Endometrium (tissue), 2 donors: ENCODE results near the gene APOL2.
"Not testable (repeated sequence)": the region's sequence is repeated elsewhere in the genome, so short reads cannot be mapped to it uniquely, and the experiment has no call there.

Source experiments
- FAIRE-seq: peaks from 2 replicates; lab custom pipeline; 2012; peaks lifted over from hg19 to GRCh38; lab: Jason Lieb, UNC
- donor health status: control.
- donor health status: control.

Gene APOL2

DNA sequence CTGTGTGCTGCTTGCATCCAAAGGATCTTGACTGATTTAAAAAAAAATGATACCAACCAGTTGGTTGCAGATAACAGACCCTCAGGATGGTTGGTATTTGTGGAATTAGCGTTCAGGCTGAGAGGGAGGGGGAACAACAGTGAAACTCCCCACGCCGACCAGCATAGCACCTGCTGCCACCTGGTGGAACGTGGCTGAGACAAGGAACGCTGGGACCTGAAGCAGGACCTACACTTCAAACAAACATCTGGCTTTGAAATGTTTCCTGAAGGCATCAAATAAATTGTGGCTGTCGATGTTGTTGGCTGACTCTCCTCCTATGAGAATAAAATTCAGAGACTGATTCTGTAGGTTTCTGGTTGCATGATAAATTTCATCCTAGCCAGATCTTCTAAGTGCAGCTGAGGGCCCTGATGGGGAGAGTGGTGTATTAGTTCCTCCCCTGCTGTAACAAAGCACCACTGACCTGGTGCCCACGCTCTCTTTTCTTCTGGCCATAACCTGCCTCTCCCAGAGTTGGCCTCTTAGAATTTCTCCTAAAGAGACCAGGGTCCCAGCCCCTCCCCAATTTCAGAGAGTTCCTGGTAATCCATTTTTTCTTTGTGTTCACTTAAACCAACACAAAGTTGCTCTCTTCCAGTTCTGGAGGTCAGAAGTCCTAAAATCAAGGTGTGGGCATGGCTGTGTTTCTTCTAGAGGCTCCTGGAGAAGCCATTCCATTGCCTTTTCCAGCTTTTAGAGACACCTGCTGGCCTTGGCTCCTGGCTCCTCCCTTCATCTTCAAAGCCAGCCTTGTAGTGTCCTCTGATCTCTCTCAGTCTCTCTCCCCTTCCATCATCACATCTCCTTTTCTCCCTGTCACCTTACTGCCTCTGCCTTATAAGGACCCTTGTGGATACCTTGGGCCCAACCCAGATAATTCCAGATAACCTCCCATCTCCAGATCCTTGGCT lies 17.3 kb downstream of the APOL2 start:
- FAIRE-seq: no peak

DNA sequence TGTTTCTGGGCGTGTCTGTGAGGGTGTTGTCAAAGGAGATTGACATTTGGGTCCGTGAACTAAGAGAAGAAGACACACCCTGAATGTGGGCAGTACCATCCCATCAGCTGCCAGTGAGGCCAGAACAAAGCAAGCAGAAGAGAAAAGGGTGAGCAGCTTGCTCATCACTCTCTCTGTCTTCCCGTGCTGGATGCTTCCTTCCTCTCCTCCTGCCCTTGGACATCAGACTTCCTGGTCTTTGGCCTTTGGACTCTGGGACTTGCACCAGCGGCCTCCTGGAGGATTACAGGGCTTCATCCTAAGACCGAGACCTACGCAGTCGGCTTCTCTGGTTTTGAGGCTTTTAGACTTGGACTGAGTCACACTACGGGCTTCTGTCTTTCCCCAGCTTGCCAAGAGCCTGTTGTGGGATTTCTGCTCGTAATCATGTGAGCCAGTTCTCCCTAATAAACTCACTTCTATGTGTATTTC lies 18.8 kb downstream of the APOL2 start:
- FAIRE-seq: no peak

DNA sequence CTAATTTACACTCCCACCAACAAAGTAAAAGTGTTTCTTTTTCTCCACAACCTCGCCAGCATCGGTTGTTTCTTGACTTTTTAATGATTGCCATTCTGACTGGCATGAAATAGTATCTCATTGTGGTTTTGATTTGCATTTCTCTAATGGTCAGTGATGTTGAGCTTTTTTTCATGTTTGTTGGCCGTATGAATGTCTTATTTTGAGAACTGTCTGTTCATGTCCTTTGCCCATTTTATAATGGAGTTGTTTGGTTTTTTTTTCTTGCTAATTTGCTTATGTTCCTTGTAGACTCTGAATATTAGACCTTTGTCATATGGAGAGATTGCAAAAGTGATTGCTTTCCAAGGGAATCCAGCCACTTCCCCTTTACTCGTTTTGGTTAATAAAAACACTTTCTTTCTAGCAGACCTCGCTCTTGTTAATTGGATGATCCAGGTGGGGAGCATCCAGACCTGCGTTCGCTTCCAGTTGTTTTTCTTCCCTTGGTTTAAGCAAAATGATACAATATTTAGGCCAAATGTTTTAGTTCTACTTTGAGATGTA lies 20.6 kb downstream of the APOL2 start:
- no peak for FAIRE-seq

- no peak for FAIRE-seq
These were observed 23.3 kb downstream of the APOL2 start for GRCh38 chr22:36215981-36216380.

- FAIRE-seq: no peak
These were observed 25.7 kb downstream of the APOL2 start for GRCh38 chr22:36213586-36213985.

DNA sequence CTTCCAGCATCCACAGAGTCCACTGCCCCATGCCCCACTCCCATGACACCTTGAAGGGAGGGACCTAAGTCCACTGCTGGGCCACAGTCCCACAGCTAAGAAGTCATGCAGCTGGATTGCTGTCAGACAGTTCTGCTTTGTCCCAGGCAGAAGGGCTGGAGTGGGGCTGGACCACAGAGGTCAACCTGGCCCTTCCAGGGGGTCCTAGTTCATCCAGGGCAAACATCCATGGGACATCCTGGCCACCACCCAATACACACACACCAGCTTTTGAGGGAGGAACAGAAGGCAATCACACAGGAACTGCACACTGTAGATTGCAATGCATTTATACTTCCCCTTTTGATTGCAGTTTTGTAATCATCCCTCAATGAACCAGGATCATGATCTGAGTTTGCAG lies 26.4 kb downstream of the APOL2 start:
- FAIRE-seq: no peak

- FAIRE-seq: no peak
These were observed 28.0 kb downstream of the APOL2 start for GRCh38 chr22:36211237-36211861.

- FAIRE-seq: no peak
These were observed 29.1 kb downstream of the APOL2 start for GRCh38 chr22:36210224-36210623.

DNA sequence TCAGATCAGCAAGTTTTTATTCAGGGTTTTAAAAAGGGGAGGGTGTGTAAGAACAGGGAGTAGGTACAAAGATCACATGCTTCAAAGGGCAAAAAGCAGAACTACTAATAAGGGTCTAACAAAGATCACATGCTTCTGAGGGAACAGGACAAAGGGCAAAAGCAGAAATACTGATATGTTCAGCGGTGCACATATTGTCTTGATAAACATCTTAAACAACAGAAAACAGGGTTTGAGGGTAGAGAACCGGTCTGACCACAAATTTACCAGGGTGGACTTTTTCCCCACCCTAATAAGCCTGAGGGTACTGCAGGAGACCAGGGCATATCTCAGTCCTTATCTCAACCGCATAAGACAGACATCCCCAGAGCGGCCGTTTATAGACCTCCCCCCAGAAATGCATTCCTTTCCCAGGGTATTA lies 29.8 kb downstream of the APOL2 start:
- not testable (repeated sequence) for FAIRE-seq

DNA sequence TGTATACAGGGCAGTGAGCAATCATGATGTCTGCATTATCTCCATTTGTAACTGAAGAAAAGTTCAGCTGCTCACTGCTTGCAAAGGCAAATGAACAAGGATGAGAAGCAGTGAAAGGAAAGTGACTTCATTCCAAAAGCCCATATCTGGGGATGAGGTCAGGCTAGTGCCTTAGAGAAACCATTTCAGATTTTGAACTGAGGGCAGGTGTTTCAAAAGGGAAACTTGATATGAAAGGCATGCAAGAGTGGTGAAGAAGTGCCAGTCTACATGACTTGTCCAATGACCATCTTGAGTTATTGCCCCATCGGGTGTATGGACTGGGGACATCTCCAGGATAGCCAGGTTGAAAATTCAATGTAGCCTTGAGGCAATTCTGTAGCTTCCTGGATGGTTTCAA lies 30.4 kb downstream of the APOL2 start:
- no peak for FAIRE-seq

- no peak for FAIRE-seq
These were observed 31.1 kb downstream of the APOL2 start for GRCh38 chr22:36208162-36208765.

GRCh38 chr22:36206255-36206654 lies 33.1 kb downstream of the APOL2 start:
- FAIRE-seq: no peak

- not testable (repeated sequence) for FAIRE-seq
These were observed 33.8 kb downstream of the APOL2 start for GRCh38 chr22:36205573-36205972.

DNA sequence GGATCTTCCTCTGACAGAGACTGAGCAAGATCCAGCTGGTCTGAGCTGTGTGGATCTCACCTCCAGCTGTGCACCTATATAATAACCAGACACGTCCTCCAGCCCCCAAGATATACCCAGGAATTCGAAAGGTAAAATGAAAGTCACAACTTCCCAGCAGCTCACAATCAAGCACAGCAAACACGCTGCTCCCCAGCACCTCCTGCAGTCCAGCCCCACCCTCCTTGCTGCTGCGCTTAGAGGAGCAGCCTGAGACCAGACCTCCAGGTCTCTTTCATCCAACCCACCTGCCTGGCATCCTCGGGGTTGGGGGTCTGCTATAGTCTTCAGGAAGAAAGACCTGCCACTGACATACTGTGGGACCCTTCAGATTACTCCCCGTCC lies 34.7 kb downstream of the APOL2 start:
- no peak for FAIRE-seq

- FAIRE-seq: no peak
These were observed 35.2 kb downstream of the APOL2 start for GRCh38 chr22:36204001-36204631.

DNA sequence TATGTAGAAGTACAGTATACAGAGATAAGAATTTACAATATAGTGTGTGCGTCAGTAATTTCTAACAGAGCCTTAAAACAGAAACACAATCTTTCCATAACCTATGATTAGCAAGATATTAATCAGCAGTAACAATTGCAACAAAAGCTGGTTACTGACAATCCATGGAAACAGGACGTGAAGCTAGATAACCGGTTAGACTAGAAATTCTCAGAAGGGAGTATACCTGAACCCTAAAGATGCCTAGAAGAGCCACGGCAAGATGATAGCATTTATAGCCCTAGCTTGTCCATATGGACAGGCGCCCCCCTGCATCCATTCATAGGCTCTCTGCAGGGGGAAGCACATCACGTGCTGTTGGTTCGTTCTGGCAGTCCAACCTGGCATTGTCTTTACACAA lies 35.9 kb downstream of the APOL2 start:
- FAIRE-seq: not testable (repeated sequence)

DNA sequence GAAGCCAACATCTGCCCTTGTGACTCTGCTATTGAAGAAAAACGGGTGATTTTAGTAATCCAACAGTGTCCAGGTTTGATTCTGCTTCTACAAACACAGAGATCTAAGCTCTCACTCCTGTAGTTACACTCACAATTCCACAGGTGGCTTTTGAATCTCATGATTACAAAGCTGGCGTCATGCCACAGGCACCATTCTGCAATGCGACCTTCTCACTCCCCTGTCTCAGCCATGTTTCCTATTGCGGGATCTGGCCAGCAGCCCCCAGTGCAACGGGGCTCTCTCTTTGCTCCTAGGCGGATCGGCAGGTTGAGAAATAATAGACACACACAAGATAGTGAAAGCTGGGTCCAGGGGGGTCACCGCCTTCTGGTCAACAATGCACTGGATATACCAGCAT lies 36.4 kb downstream of the APOL2 start:
- FAIRE-seq: not testable (repeated sequence)

- peak; percentile 23 for FAIRE-seq
These were observed 37.6 kb downstream of the APOL2 start, which contains the start of gene APOL4 for GRCh38 chr22:36201630-36202319. Gene APOL4, minus strand, starts transcription at chr22:36201809. Its CDS starts 75 bp downstream, at chr22:36201734.

DNA sequence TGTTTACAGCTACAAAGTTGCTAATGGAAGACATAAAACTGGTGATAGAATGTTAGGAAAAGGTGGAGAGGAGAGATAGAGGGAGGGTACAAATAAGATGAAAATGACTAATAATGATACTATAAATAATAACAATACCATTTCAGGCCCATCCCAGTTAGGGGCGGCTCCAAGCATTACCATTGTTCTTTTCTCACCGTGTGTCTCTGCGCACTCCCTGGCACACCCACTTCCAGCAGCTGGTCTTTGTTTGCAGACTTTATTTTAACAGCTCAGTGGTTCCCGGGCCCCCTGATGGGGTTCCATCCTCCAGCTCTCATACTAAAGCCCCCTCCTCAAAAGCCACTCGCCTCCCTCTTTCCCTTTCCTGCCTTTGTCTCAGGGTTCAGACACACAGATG lies 38.3 kb downstream of the APOL2 start:
- peak; percentile 78 for FAIRE-seq

GRCh38 chr22:36199001-36199551 lies 40.3 kb downstream of the APOL2 start:
- FAIRE-seq: no peak

GRCh38 chr22:36198536-36198935 lies 40.8 kb downstream of the APOL2 start:
- FAIRE-seq: no peak
